GM12801 (cell line): ENCODE results near the gene GPR142.

Source experiments
- CTCF ChIP-seq: IDR thresholded peaks from one replicate; pipeline ENCODE4 v1.5.1; 2011; ENCODE audit warnings: control low read depth; ENCODE audit not compliant: insufficient read length; ENCODE audit errors: extremely low read depth

Gene GPR142

DNA sequence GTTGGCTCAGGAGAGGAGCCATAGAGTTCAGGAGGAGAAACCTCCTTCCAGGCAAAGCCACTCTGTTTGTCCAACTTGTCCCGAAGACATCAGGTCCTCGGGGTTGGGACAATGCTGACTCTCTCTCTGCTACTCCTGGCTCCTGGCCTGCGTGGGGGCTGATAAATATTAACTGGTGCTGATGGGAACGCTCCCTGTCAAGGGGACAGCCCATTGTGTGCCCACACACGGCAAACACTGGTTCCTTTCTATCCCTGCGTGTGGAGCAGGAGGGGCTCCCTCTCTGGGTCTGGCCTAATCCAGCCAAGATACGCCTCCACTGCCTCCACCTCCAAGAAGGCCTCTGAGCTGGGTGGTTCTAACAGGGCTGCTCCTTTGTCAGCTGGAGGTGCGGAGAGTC, 36.9 kb upstream of the GPR142 start:
- no peak for TF ChIP-seq CTCF

DNA sequence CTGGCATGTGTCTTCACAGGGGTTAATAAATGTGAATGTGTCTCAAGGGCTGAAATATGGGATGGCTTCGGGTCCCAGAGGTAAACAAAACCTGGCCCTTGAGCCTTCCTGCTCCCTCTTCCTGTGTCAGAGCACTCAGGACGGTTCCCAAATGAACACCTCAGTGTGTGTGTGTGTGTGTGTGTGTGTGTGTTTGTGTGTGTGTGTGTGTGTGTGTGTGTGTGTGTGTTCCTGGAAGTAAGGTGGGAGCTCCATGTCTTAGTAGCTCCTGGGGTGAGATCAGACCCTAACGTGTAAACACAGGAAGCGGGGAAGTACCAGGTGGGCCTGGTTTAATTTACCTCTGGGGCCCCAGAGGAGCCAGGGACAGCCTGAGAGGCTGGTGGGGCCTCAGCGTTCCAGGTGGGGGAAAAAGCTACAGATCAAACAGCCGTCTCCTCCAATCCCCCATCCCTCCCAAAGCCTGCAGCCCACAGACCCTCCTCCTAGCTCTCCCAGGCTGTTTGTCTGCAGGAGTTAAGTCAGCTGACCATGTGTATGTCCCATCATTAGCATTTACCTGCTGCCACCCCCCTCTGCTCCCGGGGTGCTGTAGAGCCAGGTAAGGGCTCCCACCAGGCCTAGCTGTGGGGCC, 35.2 kb upstream of the GPR142 start:
- no peak for TF ChIP-seq CTCF

DNA sequence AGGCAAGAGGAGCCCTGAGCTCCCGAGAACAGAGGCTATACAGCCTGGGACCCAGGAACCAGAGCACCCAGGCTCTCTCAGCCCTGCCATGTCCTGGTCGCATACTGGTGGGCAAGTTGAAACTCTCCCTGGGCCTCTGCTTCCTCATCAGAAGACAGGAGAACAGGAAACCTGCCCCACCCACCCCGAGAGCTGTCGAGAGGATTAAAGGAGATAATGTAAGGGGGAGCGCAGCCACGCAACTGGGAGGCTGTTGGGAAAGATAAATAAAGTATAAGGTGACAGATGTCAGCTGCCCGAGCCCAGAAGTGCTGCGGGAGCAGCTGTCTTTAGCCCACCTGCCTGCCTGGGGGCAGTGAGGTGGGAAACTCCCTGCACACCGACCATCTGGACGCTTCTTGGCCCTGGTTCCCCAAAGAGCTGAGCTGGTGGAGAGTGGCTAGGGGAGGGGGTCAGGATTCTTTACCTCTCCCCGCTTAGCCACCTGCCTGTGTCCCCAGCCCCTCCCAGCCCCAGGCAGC, 34.5 kb upstream of the GPR142 start:
- TF ChIP-seq CTCF = no peak

GRCh38 chr17:74334393-74335039, 32.8 kb upstream of the GPR142 start:
- no peak for TF ChIP-seq CTCF

DNA sequence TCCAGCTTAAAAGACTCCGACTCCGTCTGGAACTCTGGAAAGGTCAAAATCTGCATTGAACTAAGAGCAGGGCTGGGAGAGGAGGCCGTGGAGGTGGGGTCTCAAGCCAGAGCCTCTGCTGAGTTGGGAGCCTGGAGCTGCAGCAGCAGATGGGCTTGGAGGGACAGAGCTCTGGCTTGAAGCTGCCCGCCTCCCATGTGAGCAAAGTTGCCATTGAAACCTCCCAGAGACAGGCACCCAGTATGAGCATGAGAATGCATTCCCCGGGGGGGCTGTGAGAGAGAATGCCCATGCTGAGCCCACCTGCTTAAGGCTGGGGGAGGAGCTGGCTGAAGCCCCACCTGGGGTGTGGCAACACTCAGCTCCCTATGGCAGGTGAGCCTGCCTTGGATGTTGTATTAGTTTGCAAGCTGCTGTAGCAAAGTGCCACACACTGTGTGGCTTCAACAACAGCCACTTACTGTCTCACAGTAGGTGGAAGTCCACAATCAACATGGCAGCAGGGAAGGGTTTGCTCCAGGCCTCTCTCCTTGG, 31.7 kb upstream of the GPR142 start:
- TF ChIP-seq CTCF = no peak

GRCh38 chr17:74336307-74336706, 31.0 kb upstream of the GPR142 start:
- TF ChIP-seq CTCF = no peak

DNA sequence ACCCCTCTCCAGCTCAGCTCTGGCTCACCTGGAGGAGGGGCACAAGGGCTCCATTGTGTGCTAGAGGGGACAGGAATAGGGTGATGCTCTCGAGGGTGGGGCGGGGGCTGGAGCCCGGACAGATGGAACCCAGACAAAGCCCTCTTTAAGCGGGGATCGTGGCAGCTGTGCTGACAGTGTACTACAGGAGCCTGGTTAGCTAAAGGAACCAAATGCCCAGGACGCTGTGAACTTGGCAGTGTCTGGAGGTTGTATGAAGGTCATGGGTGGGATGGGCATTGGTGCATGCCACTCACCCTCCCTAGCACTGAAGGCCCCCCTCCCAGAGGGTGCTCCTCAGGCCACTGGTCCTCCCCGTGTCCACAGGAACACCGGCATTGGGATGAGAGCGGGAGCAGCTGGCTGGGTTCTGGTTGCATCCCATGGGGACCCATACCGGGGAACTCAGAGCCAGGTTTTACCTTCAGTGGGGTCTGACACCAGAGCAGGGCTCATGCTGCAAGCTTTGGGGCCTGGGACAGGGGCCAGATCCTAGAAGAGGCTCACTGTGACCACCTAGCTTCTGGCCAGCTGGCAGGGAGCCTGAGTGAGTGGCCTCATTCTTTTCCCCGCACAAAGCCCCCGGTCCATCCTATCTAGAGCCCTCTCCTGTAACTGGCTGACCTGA, 29.3 kb upstream of the GPR142 start:
- TF ChIP-seq CTCF = no peak
